Measurements from ENCODE around the gene MPZL1. TPM values are rescaled to one million over a fixed set of nuclear protein-coding genes. Genes with fewer than 3 reads are reported as not detected.

MPZL1 gene
- total RNA-seq: 71.2 and 74.6 TPM in 2 replicates

DNA sequence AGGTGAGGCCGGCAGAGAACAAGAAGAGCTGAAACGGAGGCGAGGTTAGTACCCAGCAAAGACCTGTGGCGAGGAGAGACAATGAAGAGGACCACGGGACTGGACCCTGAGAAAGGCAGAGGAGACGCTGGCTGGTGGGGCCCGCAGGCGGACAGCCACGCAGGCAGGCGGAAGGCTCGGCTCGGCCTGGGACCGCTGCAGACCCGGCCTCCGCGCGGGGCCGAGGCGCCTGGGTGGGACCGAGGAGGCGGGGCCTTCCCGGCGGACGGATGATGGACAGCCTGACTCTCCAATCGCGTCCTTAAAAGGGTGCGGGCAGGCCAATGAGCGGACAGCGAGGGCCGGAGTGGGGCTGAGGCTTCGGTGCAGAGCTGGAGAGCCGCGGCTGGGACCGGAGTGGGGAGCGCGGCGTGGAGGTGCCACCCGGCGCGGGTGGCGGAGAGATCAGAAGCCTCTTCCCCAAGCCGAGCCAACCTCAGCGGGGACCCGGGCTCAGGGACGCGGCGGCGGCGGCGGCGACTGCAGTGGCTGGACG, at the start of gene MPZL1:
MPZL1 (plus strand) TSS at position 366 of the 535 bp plus-strand sequence. CDS start 170 bp downstream, outside the sequence.

Other genes starting within 250 kb of the MPZL1 start
- not detected in 2 replicates for gene CD247, start 203.5 kb upstream of the MPZL1 start, total RNA-seq
- gene CREG1, start 168.2 kb upstream of the MPZL1 start, total RNA-seq: 23.4 and 24.1 TPM in 2 replicates
- gene RCSD1, start 91.8 kb upstream of the MPZL1 start, total RNA-seq: 0.18 and 0.29 TPM in 2 replicates
- gene ADCY10, start 192.2 kb downstream of the MPZL1 start, total RNA-seq: not detected in 2 replicates
- gene DCAF6, start 214.7 kb downstream of the MPZL1 start, total RNA-seq: 36.3 and 37.8 TPM in 2 replicates
- 53.0 and 67.7 TPM in 2 replicates for gene MPC2, start 215.1 kb downstream of the MPZL1 start, total RNA-seq